Adrenal gland (tissue), 12 donors: ENCODE measurements around the gene MAP2. TPM values are rescaled to one million over a fixed set of nuclear protein-coding genes. Genes with fewer than 3 reads are reported as not detected.

Experiments
- DNase-seq, 7 donors: peaks; one replicate each; pipeline ENCODE4 v3.0.0-alpha.2; 2019 to 2020
- H3K27ac ChIP-seq, 5 donors: fragments of 200-600 bp; sonication (generic) in 4 of 5; 1 replicate in 3 of 5; 2 replicates in 2 of 5; pipeline versions ENCODE4 v1.5.1 to v1.8.0; 2016 to 2020; ENCODE audit warnings: mild to moderate bottlenecking in 1 of 5
- H3K27me3 ChIP-seq: fragments of 200-600 bp; 2 replicates; pipeline ENCODE4 v1.8.0; 2021
- H3K36me3 ChIP-seq, 2 donors: fragments of 200-600 bp; replicated peaks in 1 of 2; 1 replicate in 1 of 2; 2 replicates in 1 of 2; pipeline versions ENCODE4 v1.5.1 to v1.8.0; 2018 to 2022
- H3K4me1 ChIP-seq, 2 donors: fragments of 200-600 bp; replicated peaks in 1 of 2; 1 replicate in 1 of 2; 2 replicates in 1 of 2; pipeline versions ENCODE4 v1.5.1 to v1.8.0; 2018 to 2021
- H3K4me3 ChIP-seq, 4 donors: fragments of 200-600 bp; sonication (generic) in 3 of 4; one replicate each; pipeline ENCODE4 v1.5.1; 2016 to 2018
- H3K9me3 ChIP-seq, 3 donors: fragments of 200-600 bp; sonication (generic) in 1 of 3; replicated peaks in 1 of 3; 1 replicate in 2 of 3; 2 replicates in 1 of 3; pipeline versions ENCODE4 v1.5.1 to v1.8.0; 2016 to 2021
- POLR2A ChIP-seq, 2 donors: fragments of 450-650 bp; IDR thresholded peaks; one replicate each; pipeline ENCODE4 v1.6.1; 2017; ENCODE audit warnings: antibody characterized with exemption in 2 of 2, mild to moderate bottlenecking in 2 of 2, moderate library complexity in 1 of 2
- WGBS, 4 donors: extraction: QIAGEN DNeasy Blood & Tissue Kit in 2 of 4; methylation state at CpG; one replicate each; pipeline versions ENCODE4 v1.1.5 to v1.1.7; 2013 to 2017; 5-methylcytosine and 5-hydroxymethylcytosine counted together
- intact Hi-C, 2 donors: fragments of 100-400 bp; cut with DNase I; formaldehyde crosslinking; loops; one replicate each; pipeline versions ENCODE4 v1.14.1 to v1.15.0; 2022 to 2023
- polyA plus RNA-seq, 3 donors: library from polyadenylated mRNA; stranded (reverse); fragments of 200-250 nt in 2 of 3; fragments of 350-450 nt in 1 of 3; fragmentation: Illumina TruSeq in 1 of 3; extraction: RNeasy Lipid Tissue Mini Kit (QIAGEN cat#74804) in 1 of 3; gene quantifications; one replicate each; pipeline ENCODE4 v1.2.3, GENCODE V29; 2013 to 2014
- total RNA-seq, 9 donors: library from RNA; depleted of rRNA in 4 of 9; stranded (reverse); fragments of >200 nt in 4 of 9; fragments of 120-200 nt in 1 of 9; fragmentation: NEBNext Ultra II Directional in 1 of 9; extraction: Animal tissue kit (Norgen Biotek cat#: 25700) in 1 of 9; gene quantifications; one replicate each; pipeline versions ENCODE4 v1.1.0 to v1.2.4, GENCODE V29; 2013 to 2023
- TF ChIP-seq, protein P1 (sequence below), 6 experiments: fragments of 450-650 bp in 4 of 6; fragments of 200-600 bp in 2 of 6; sonication (generic) in 1 of 6; IDR thresholded peaks; 1 replicate in 5 of 6; 2 replicates in 1 of 6; pipeline versions ENCODE4 v1.5.1 to v1.8.0; 2016 to 2021; ENCODE audit warnings: antibody characterized with exemption in 6 of 6, mild to moderate bottlenecking in 2 of 6, moderate library complexity in 1 of 6
- donor health status: healthy with polysubstance abuse.
- donor health status: Bipolar disorder and iron deficiency.
- donor health status: DM: yes; HTN: yes; CAD: no.
- donor health status: DM: no; HTN: no; CAD: no.
- donor health status: DM: no; HTN: no; CAD: no.
- donor health status: DM: yes; HTN: yes; CAD: no.

The MAP2 gene
- total and polyA plus RNA-seq, 12 donors = 2.2 to 25.5 (median 6.0) TPM

DNA sequence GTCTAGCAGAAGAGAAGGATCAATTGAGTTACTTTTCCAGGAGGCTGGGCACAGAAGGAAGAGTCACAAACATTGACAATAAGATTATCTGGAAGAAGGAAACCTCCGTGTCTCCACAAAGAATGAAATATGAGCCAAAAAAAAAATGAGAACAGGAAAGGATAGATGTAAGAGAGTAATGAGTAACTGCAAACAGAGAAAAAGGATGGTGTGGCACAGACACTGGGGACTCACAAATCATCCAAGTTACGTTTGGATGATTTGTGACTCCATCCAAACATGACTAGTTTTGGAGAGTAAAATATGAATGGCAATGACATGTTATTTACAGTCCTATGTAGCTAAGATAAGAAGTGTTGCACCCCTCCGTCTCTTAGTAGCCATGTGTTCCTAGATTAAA, 42.8 kb upstream of the MAP2 start:
- Histone ChIP-seq H3K27ac (no peak overlapping the region), H3K9me3 (no peaks in the 10 kb centered on the region), H3K4me3 (no peak overlapping the region), H3K27me3 (no peaks in the 10 kb centered on the region), H3K36me3 (no peaks in the 10 kb centered on the region), H3K4me1 (peaks cover 0 to 5% of the 10 kb centered on the region in 2 donors)
- intact Hi-C loops = no loop called here
- DNase-seq = no peak
- 19 to 29% (median 23%) methylated on average over 3 of the region's 3 CpGs for WGBS, 4 donors
- TF ChIP-seq, protein P1, sequence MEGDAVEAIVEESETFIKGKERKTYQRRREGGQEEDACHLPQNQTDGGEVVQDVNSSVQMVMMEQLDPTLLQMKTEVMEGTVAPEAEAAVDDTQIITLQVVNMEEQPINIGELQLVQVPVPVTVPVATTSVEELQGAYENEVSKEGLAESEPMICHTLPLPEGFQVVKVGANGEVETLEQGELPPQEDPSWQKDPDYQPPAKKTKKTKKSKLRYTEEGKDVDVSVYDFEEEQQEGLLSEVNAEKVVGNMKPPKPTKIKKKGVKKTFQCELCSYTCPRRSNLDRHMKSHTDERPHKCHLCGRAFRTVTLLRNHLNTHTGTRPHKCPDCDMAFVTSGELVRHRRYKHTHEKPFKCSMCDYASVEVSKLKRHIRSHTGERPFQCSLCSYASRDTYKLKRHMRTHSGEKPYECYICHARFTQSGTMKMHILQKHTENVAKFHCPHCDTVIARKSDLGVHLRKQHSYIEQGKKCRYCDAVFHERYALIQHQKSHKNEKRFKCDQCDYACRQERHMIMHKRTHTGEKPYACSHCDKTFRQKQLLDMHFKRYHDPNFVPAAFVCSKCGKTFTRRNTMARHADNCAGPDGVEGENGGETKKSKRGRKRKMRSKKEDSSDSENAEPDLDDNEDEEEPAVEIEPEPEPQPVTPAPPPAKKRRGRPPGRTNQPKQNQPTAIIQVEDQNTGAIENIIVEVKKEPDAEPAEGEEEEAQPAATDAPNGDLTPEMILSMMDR (IDR thresholded peaks at IDR 0.05) = no peak
- TF ChIP-seq POLR2A (IDR thresholded peaks at IDR 0.05) = no peak

DNA sequence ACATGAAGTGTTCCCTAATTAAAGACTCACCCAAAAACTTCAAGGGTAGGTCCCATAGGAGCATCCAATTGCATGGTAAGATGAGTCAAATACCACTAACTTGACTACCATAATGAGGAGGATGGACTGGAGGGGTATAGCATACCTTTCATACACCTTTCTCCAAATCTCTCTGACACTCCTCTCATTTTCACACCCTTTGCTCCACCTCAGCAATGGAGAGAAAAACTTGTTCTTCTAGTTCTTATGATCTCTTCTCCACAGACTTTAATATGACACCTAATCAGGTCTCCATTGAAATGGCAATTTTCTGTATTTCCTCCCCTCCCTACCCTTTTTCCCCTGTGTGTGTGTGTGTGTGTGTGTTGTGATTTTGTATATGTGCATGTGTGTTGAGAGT, 41.1 kb upstream of the MAP2 start:
- H3K4me3 ChIP-seq = no peak overlapping the region
- H3K27me3 ChIP-seq = no peaks in the 10 kb centered on the region
- no peaks in the 10 kb centered on the region for H3K36me3 ChIP-seq
- intact Hi-C loops = no loop called here
- no peak for DNase-seq
- H3K4me1 ChIP-seq = peaks cover 0 to 5% of the 10 kb centered on the region in 2 donors
- TF ChIP-seq, protein P1 (IDR thresholded peaks at IDR 0.05) = no peak
- TF ChIP-seq POLR2A (IDR thresholded peaks at IDR 0.05) = no peak
- no peaks in the 10 kb centered on the region for H3K9me3 ChIP-seq
- H3K27ac ChIP-seq = peak overlapping the region in 2 of 5 donors; percentile 26 to 46

DNA sequence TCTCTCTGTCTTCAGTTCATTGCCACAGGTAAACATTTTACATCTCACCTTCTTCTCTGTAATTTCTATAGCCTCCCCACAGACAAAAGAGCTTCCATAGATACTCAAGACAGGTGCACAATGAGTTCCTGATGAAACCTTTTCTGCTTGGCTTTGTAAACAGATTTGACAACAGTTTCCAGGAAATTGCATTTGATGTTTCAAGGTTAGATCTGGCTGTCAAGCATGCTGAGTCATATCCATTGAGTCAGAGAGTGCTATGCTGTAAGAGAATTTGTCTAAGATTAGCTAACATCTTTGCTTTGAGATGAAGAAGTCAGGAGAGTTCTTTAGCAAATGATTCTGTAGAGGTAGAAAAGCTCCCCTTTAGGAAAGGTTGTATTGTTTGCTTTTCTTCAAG, 40.6 kb upstream of the MAP2 start:
- no peaks in the 10 kb centered on the region for H3K27me3 ChIP-seq
- H3K9me3 ChIP-seq = no peaks in the 10 kb centered on the region
- intact Hi-C loops = no loop called here
- DNase-seq = peak; percentile 14 to 59 (median 32)
- no peaks in the 10 kb centered on the region for H3K36me3 ChIP-seq
- no peak overlapping the region for H3K4me3 ChIP-seq
- H3K4me1 ChIP-seq = peaks cover 0 to 5% of the 10 kb centered on the region in 2 donors
- TF ChIP-seq, protein P1 (IDR thresholded peaks at IDR 0.05) = no peak
- peak overlapping the region in 3 of 5 donors; percentile 26 to 61 (median 46) for H3K27ac ChIP-seq

DNA sequence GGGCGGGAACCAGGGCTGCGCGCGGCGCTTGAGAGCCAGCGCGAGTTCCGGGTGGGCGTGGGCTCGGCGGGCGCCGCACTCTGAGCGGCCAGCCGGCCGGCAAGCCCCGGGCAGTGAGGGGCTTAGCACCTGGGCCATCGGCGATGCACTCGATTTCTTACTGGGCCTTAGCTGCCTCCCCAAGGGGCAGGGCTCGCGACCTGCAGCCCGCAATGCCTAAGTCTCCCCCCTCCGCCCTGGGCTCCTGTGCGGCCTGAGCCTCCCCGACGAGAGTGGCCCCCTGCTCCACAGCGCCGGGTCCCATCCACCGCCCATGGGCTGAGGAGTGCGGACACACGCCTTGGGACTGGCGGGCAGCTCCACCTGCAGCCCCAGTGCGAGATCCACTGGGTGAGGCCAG, 36.5 kb upstream of the MAP2 start:
- intact Hi-C loops = no loop called here
- Histone ChIP-seq H3K4me1 (peaks cover 0 to 5% of the 10 kb centered on the region in 2 donors), H3K27ac (no peak overlapping the region), H3K9me3 (no peaks in the 10 kb centered on the region), H3K27me3 (no peaks in the 10 kb centered on the region), H3K36me3 (no peaks in the 10 kb centered on the region), H3K4me3 (no peak overlapping the region)
- TF ChIP-seq, protein P1 (IDR thresholded peaks at IDR 0.05) = no peak
- TF ChIP-seq POLR2A (IDR thresholded peaks at IDR 0.05) = no peak
- WGBS, 4 donors = 91 to 96% (median 94%) methylated on average over 9 to 34 of the region's 34 CpGs
- DNase-seq = no peak
